ENCODE data around the gene MAP4K4. TPM values are rescaled to one million over a fixed set of nuclear protein-coding genes. Genes with fewer than 3 reads are reported as not detected.
"Not testable (repeated sequence)": the region's sequence is repeated elsewhere in the genome, so short reads cannot be mapped to it uniquely, and the experiment has no call there.

Gene MAP4K4
- total RNA-seq, 4 donors from 2014 or later = 29.6 to 56.6 (median 38.2) TPM

GRCh38 chr2:101773137-101773536 is 75.6 kb downstream of the MAP4K4 start:
- TF ChIP-seq POLR2A (IDR thresholded peaks at IDR 0.05) (no peak), POLR2AphosphoS5 (IDR thresholded peaks at IDR 0.05) (no peak), CTCF (IDR thresholded peaks at IDR 0.05) (no peak), EP300 (IDR thresholded peaks at IDR 0.05) (no peak)
- H3K27ac ChIP-seq = no peak overlapping the region

GRCh38 chr2:101773961-101774360 is 76.5 kb downstream of the MAP4K4 start:
- H3K4me3 ChIP-seq; H3K27ac ChIP-seq; H3K27me3 ChIP-seq; DNase-seq (ENCODE audit: low spot score in 2 of 2); H3K36me3 ChIP-seq; H3K9me3 ChIP-seq: not testable (repeated sequence)
- H3K4me1 ChIP-seq = peaks cover 24% of the 10 kb centered on the region
- WGBS = 52% methylated on average over 3 of the region's 3 CpGs

More at GRCh38 chr2:101773137-101773536, 75.6 kb downstream of the MAP4K4 start:
- H3K9me3 ChIP-seq = no peaks in the 10 kb centered on the region
- H3K4me1 ChIP-seq = peaks cover 25% of the 10 kb centered on the region
- no peaks in the 10 kb centered on the region for H3K36me3 ChIP-seq
- WGBS = 87% methylated on average over 5 of the region's 5 CpGs
- H3K27me3 ChIP-seq = no peaks in the 10 kb centered on the region
- H3K4me3 ChIP-seq = no peak overlapping the region
- no peak for DNase-seq (ENCODE audit: low spot score in 2 of 2)

GRCh38 chr2:101775092-101775491 is 77.6 kb downstream of the MAP4K4 start:
- H3K27me3 ChIP-seq = no peaks in the 10 kb centered on the region
- no peaks in the 10 kb centered on the region for H3K9me3 ChIP-seq
- no peaks in the 10 kb centered on the region for H3K36me3 ChIP-seq
- no peak overlapping the region for H3K4me3 ChIP-seq
- H3K27ac ChIP-seq = no peak overlapping the region
- 100% methylated on average over 2 of the region's 2 CpGs for WGBS
- H3K4me1 ChIP-seq = peaks cover 24% of the 10 kb centered on the region
- TF ChIP-seq POLR2A (IDR thresholded peaks at IDR 0.05) (no peak), POLR2AphosphoS5 (IDR thresholded peaks at IDR 0.05) (no peak), EP300 (IDR thresholded peaks at IDR 0.05) (no peak), CTCF (IDR thresholded peaks at IDR 0.05) (no peak)
- DNase-seq (ENCODE audit: low spot score in 2 of 2) = no peak

- no peaks in the 10 kb centered on the region for H3K27me3 ChIP-seq
- no peak for TF ChIP-seq POLR2A (IDR thresholded peaks at IDR 0.05)
- no peak for TF ChIP-seq EP300 (IDR thresholded peaks at IDR 0.05)
- TF ChIP-seq POLR2AphosphoS5 (IDR thresholded peaks at IDR 0.05) = no peak
- no peak for TF ChIP-seq CTCF (IDR thresholded peaks at IDR 0.05)
- 84% methylated on average over 8 of the region's 8 CpGs for WGBS
- H3K9me3 ChIP-seq = no peaks in the 10 kb centered on the region
- H3K27ac ChIP-seq = no peak overlapping the region
- no peaks in the 10 kb centered on the region for H3K36me3 ChIP-seq
- no peak for DNase-seq (ENCODE audit: low spot score in 2 of 2)
- H3K4me1 ChIP-seq = peaks cover 24% of the 10 kb centered on the region
- H3K4me3 ChIP-seq = no peak overlapping the region
These were observed 78.1 kb downstream of the MAP4K4 start for GRCh38 chr2:101775636-101776035.

GRCh38 chr2:101776172-101777043 is 78.9 kb downstream of the MAP4K4 start:
- Histone ChIP-seq H3K27ac (no peak overlapping the region), H3K36me3 (no peaks in the 10 kb centered on the region), H3K4me3 (no peak overlapping the region), H3K4me1 (peaks cover 22% of the 10 kb centered on the region), H3K27me3 (no peaks in the 10 kb centered on the region), H3K9me3 (no peaks in the 10 kb centered on the region)
- no peak for DNase-seq (ENCODE audit: low spot score in 2 of 2)
- TF ChIP-seq POLR2AphosphoS5 (IDR thresholded peaks at IDR 0.05) (no peak), CTCF (IDR thresholded peaks at IDR 0.05) (no peak), EP300 (IDR thresholded peaks at IDR 0.05) (no peak), POLR2A (IDR thresholded peaks at IDR 0.05) (no peak)
- WGBS = 66% methylated on average over 10 of the region's 10 CpGs

All from suprapubic skin (tissue), 4 donors.